ENCODE results near the gene ACAT2.
"Not testable (repeated sequence)": the region's sequence is repeated elsewhere in the genome, so short reads cannot be mapped to it uniquely, and the experiment has no call there.

ACAT2 gene

GRCh38 chr6:159718634-159719033 is 43.2 kb upstream of the ACAT2 start:
- no peak overlapping the region for H3K27ac ChIP-seq (ENCODE audit: low read depth, low read length)

DNA sequence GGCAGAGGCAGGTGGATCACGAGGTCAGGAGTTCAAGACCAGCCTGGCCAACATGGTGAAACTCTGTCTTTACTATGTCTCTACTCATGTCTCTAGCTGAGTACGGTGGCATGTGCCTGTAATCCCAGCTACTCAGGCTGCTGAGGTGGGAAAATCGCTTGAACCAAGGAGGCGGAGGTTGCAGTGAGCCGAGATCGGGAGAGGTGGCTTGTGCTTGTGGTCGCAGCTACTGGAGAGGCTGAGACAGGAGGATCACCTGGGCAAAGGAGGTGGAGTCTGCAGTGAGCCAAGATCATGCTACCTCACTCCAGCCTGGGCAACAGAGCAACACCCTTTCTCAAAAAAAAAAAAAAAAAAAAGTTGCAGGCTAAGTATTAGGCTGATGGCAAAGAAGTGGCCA is 42.6 kb upstream of the ACAT2 start:
- no peak overlapping the region for H3K4me2 ChIP-seq (ENCODE audit: low read length)
- no peak overlapping the region for H3K4me3 ChIP-seq (ENCODE audit: low read length)
- H3K79me2 ChIP-seq (ENCODE audit: control insufficient read depth, low read length): peaks cover 27% of the 10 kb centered on the region
- H3K36me3 ChIP-seq (ENCODE audit: control insufficient read depth, low read length): peaks cover 16% of the 10 kb centered on the region
- no peaks in the 10 kb centered on the region for H3K9me2 ChIP-seq (replicated peaks; ENCODE audit: control insufficient read depth, low read length)
- H3F3A ChIP-seq (ENCODE audit: control insufficient read depth, insufficient read depth): no peaks in the 10 kb centered on the region
- no peak overlapping the region for H3K27ac ChIP-seq (ENCODE audit: low read depth, low read length)
- H3K4me1 ChIP-seq (ENCODE audit: control insufficient read depth, low read length): peaks cover 8% of the 10 kb centered on the region
- TF ChIP-seq EZH2phosphoT487 (IDR thresholded peaks at IDR 0.05; ENCODE audit: borderline replicate concordance, low read length) (no peak), CTCF (IDR thresholded peaks at IDR 0.05; ENCODE audit: low read depth, low read length, poor library complexity, severe bottlenecking) (no peak)
- no peaks in the 10 kb centered on the region for H4K20me1 ChIP-seq (ENCODE audit: control insufficient read depth, insufficient read depth, low read depth, low read length)
- H3K9me3 ChIP-seq (ENCODE audit: control insufficient read depth, insufficient read depth, low read length): no peaks in the 10 kb centered on the region
- H3K27me3 ChIP-seq (ENCODE audit: control insufficient read depth, low read length): no peaks in the 10 kb centered on the region

More at GRCh38 chr6:159718634-159719033, 43.2 kb upstream of the ACAT2 start:
- no peak overlapping the region for H3K4me3 ChIP-seq (ENCODE audit: low read length)
- no peaks in the 10 kb centered on the region for H4K20me1 ChIP-seq (ENCODE audit: control insufficient read depth, insufficient read depth, low read depth, low read length)
- no peak overlapping the region for H3K4me2 ChIP-seq (ENCODE audit: low read length)
- no peaks in the 10 kb centered on the region for H3F3A ChIP-seq (ENCODE audit: control insufficient read depth, insufficient read depth)
- no peaks in the 10 kb centered on the region for H3K9me3 ChIP-seq (ENCODE audit: control insufficient read depth, insufficient read depth, low read length)
- TF ChIP-seq CTCF (IDR thresholded peaks at IDR 0.05; ENCODE audit: low read depth, low read length, poor library complexity, severe bottlenecking) (no peak), EZH2phosphoT487 (IDR thresholded peaks at IDR 0.05; ENCODE audit: borderline replicate concordance, low read length) (no peak)
- H3K36me3 ChIP-seq (ENCODE audit: control insufficient read depth, low read length): peaks cover 12% of the 10 kb centered on the region
- H3K9me2 ChIP-seq (replicated peaks; ENCODE audit: control insufficient read depth, low read length): no peaks in the 10 kb centered on the region
- H3K27me3 ChIP-seq (ENCODE audit: control insufficient read depth, low read length): no peaks in the 10 kb centered on the region
- peaks cover 21% of the 10 kb centered on the region for H3K79me2 ChIP-seq (ENCODE audit: control insufficient read depth, low read length)
- H3K4me1 ChIP-seq (ENCODE audit: control insufficient read depth, low read length): peaks cover 7% of the 10 kb centered on the region; the same call in 1 of the 2 replicates

GRCh38 chr6:159720708-159721107 is 41.1 kb upstream of the ACAT2 start:
- Histone ChIP-seq H3K79me2 (ENCODE audit: control insufficient read depth, low read length) (peaks cover 42% of the 10 kb centered on the region), H3K9me3 (ENCODE audit: control insufficient read depth, insufficient read depth, low read length) (no peaks in the 10 kb centered on the region), H4K20me1 (ENCODE audit: control insufficient read depth, insufficient read depth, low read depth, low read length) (no peaks in the 10 kb centered on the region), H3K27me3 (ENCODE audit: control insufficient read depth, low read length) (no peaks in the 10 kb centered on the region), H3K9me2 (replicated peaks; ENCODE audit: control insufficient read depth, low read length) (no peaks in the 10 kb centered on the region), H3K4me1 (ENCODE audit: control insufficient read depth, low read length) (peaks cover 18% of the 10 kb centered on the region), H3K27ac (ENCODE audit: low read depth, low read length) (no peak overlapping the region), H3K4me3 (ENCODE audit: low read length) (no peak overlapping the region), H3F3A (ENCODE audit: control insufficient read depth, insufficient read depth) (no peaks in the 10 kb centered on the region), H3K4me2 (ENCODE audit: low read length) (no peak overlapping the region), H3K36me3 (ENCODE audit: control insufficient read depth, low read length) (peaks cover 24% of the 10 kb centered on the region)
- TF ChIP-seq CTCF (IDR thresholded peaks at IDR 0.05; ENCODE audit: low read depth, low read length, poor library complexity, severe bottlenecking) (peak; percentile 49), EZH2phosphoT487 (IDR thresholded peaks at IDR 0.05; ENCODE audit: borderline replicate concordance, low read length) (no peak)

- H3K27me3 ChIP-seq (ENCODE audit: control insufficient read depth, low read length); H3K9me2 ChIP-seq (replicated peaks; ENCODE audit: control insufficient read depth, low read length); H3F3A ChIP-seq (ENCODE audit: control insufficient read depth, insufficient read depth); H3K9me3 ChIP-seq (ENCODE audit: control insufficient read depth, insufficient read depth, low read length); H3K27ac ChIP-seq (ENCODE audit: low read depth, low read length); H4K20me1 ChIP-seq (ENCODE audit: control insufficient read depth, insufficient read depth, low read depth, low read length); H3K4me2 ChIP-seq (ENCODE audit: low read length); H3K4me3 ChIP-seq (ENCODE audit: low read length): not testable (repeated sequence)
- H3K36me3 ChIP-seq (ENCODE audit: control insufficient read depth, low read length): peaks cover 32% of the 10 kb centered on the region
- H3K4me1 ChIP-seq (ENCODE audit: control insufficient read depth, low read length): peaks cover 22% of the 10 kb centered on the region
- peaks cover 53% of the 10 kb centered on the region for H3K79me2 ChIP-seq (ENCODE audit: control insufficient read depth, low read length)
Measured at GRCh38 chr6:159721981-159722380, 39.9 kb upstream of the ACAT2 start.

All from DOHH2 (cell line).